Measurements from ENCODE around the gene KRTAP9-1. TPM values are rescaled to one million over a fixed set of nuclear protein-coding genes. Genes with fewer than 3 reads are reported as not detected.
A peak's percentile ranks its signal among the peaks of the same experiment; 100 is the strongest.

Gene KRTAP9-1
- total and polyA plus RNA-seq, 7 experiments from 2014 or later: not detected

DNA sequence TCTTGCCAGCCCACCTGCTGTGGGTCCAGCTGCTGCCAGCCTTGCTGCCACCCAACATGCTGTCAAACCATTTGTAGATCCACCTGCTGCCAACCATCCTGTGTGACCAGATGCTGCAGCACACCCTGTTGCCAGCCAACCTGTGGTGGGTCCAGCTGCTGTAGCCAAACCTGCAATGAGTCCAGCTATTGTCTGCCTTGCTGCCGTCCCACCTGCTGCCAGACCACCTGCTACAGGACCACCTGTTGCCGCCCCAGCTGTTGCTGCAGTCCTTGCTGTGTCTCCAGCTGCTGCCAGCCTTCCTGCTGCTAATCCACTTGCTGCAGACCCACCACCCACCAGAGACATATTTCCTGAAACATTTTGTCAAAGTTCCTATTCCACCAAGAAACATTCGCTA is 641 bp downstream of the KRTAP9-1 start:
- H3K27ac Mint-ChIP-seq: peak overlapping the region in 1 of 9 donors; percentile 37
- no peak overlapping the region for H3K4me3 ChIP-seq (ENCODE audit: low read length)
- H3K36me3 ChIP-seq (ENCODE audit: control insufficient read depth in 2 of 3, insufficient read depth in 3 of 3, low read length in 3 of 3): no peaks in the 10 kb centered on the region
- CTCF ChIA-PET: interaction anchor here (0.7 kb wide), 1 partner anchor 95 kb away, joined by 6 read pairs; no protein-coding TSS in a partner anchor
- peaks cover 0 to 3% (median 0%) of the 10 kb centered on the region in 11 donors for H3K9me3 Mint-ChIP-seq
- no peak for DNase-seq
- H3K27me3 Mint-ChIP-seq: peaks cover 0 to 17% (median 4%) of the 10 kb centered on the region in 5 donors
- no peaks in the 10 kb centered on the region for H3K27me3 ChIP-seq (ENCODE audit: control insufficient read depth in 2 of 2, insufficient read depth in 2 of 2, low read length in 2 of 2)
- ATAC-seq: no peak
- POLR2A ChIA-PET: no interaction called here
- no peaks in the 10 kb centered on the region for H3K4me1 Mint-ChIP-seq
- peaks cover 0 to 3% (median 0%) of the 10 kb centered on the region in 5 donors for H3K36me3 Mint-ChIP-seq
- H3K27ac ChIP-seq (ENCODE audit: low read depth, low read length): no peak overlapping the region
- H3K9me3 ChIP-seq (ENCODE audit: control insufficient read depth in 2 of 3, low read length in 3 of 3): no peaks in the 10 kb centered on the region
- no peaks in the 10 kb centered on the region for H3K4me1 ChIP-seq (ENCODE audit: control insufficient read depth in 2 of 2, insufficient read depth in 2 of 2, low read length in 2 of 2)
- intact Hi-C loops (cut with micrococcal nuclease): no loop called here
- H3K4me3 Mint-ChIP-seq: no peak overlapping the region

DNA sequence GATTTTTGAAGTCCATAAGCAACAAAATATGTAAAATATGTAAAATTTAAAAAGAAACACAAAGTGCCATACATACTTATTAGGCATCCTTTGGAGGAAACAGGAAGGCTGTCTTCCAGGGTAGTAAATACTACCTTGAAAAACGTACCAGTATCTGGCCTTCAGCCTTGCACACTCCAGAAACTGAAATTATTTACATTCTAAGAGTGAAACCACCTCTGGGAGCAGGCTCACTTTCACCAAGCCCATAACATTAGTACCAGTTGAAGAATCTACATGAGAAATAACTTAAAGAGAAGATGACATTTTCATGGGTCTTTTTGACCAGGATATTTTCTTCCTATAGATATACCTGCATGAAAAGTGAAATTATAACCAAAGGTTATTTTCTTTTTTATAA is 6.4 kb downstream of the KRTAP9-1 start:
- no peak overlapping the region for H3K4me3 Mint-ChIP-seq
- no peaks in the 10 kb centered on the region for H3K9me3 ChIP-seq (ENCODE audit: control insufficient read depth in 2 of 3, low read length in 3 of 3)
- ChIA-PET POLR2A (no interaction called here), CTCF (interaction anchor here (0.7 kb wide), 1 partner anchor 29 kb away, joined by 3 read pairs; no protein-coding TSS in a partner anchor)
- no peaks in the 10 kb centered on the region for H3K36me3 ChIP-seq (ENCODE audit: control insufficient read depth in 2 of 3, insufficient read depth in 3 of 3, low read length in 3 of 3)
- no peak overlapping the region for H3K27ac Mint-ChIP-seq
- no peaks in the 10 kb centered on the region for H3K27me3 ChIP-seq (ENCODE audit: control insufficient read depth in 2 of 2, insufficient read depth in 2 of 2, low read length in 2 of 2)
- H3K27ac ChIP-seq (ENCODE audit: low read depth, low read length): no peak overlapping the region
- no peak for ATAC-seq
- no peak for DNase-seq
- peaks cover 0 to 4% (median 0%) of the 10 kb centered on the region in 5 donors for H3K36me3 Mint-ChIP-seq
- no peaks in the 10 kb centered on the region for H3K4me1 ChIP-seq (ENCODE audit: control insufficient read depth in 2 of 2, insufficient read depth in 2 of 2, low read length in 2 of 2)
- peaks cover 0 to 10% (median 3%) of the 10 kb centered on the region in 11 donors for H3K9me3 Mint-ChIP-seq
- intact Hi-C loops (cut with micrococcal nuclease): no loop called here
- peaks cover 0 to 4% (median 1%) of the 10 kb centered on the region in 5 donors for H3K27me3 Mint-ChIP-seq
- no peak overlapping the region for H3K4me3 ChIP-seq (ENCODE audit: low read length)
- H3K4me1 Mint-ChIP-seq: no peaks in the 10 kb centered on the region

DNA sequence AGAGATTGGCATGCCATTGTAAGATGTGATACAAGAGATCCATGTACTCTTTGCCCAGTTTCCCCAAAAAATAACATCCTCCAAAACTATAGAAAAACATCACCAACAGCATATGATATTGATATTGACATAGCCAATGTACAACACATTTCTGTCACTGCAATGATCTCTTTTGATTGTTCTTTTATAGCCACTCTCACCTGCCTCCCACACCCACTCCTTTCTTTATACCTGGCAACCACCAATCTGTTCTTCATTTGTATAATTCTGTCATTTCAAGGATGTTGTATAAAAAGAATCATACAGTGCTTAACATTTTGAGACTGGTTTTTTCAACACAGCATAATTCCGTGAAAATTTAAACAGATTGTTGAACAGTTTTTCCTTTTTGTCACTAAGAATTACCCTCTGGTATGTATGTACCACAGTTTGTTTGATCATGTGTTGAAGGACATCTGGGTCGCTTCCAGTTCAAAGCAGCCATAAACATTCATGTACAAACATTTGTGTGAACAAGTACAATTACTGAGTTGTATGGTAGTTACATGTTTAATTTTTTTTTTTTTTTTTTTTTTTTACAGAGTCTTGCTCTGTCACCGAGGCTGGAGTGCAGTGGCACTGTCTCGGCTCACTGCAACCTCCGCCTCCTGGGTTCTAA is 9.9 kb downstream of the KRTAP9-1 start:
- ATAC-seq (no peak), DNase-seq (no peak)
- Mint-ChIP-seq H3K9me3 (peaks cover 0 to 8% (median 3%) of the 10 kb centered on the region in 11 donors), H3K27ac (peak overlapping the region in 2 of 9 donors; percentile 10 to 52), H3K4me1 (no peaks in the 10 kb centered on the region), H3K4me3 (no peak overlapping the region), H3K27me3 (peaks cover 0 to 4% (median 0%) of the 10 kb centered on the region in 5 donors), H3K36me3 (peaks cover 0 to 4% (median 0%) of the 10 kb centered on the region in 5 donors)
- no peaks in the 10 kb centered on the region for H3K4me1 ChIP-seq (ENCODE audit: control insufficient read depth in 2 of 2, insufficient read depth in 2 of 2, low read length in 2 of 2)
- ChIA-PET CTCF (no interaction called here), POLR2A (no interaction called here)
- intact Hi-C loops (cut with micrococcal nuclease): no loop called here
- no peaks in the 10 kb centered on the region for H3K9me3 ChIP-seq (ENCODE audit: control insufficient read depth in 2 of 3, low read length in 3 of 3)
- H3K27ac ChIP-seq (ENCODE audit: low read depth, low read length): no peak overlapping the region
- no peaks in the 10 kb centered on the region for H3K27me3 ChIP-seq (ENCODE audit: control insufficient read depth in 2 of 2, insufficient read depth in 2 of 2, low read length in 2 of 2)
- no peak overlapping the region for H3K4me3 ChIP-seq (ENCODE audit: low read length)
- H3K36me3 ChIP-seq (ENCODE audit: control insufficient read depth in 2 of 3, insufficient read depth in 3 of 3, low read length in 3 of 3): no peaks in the 10 kb centered on the region

DNA sequence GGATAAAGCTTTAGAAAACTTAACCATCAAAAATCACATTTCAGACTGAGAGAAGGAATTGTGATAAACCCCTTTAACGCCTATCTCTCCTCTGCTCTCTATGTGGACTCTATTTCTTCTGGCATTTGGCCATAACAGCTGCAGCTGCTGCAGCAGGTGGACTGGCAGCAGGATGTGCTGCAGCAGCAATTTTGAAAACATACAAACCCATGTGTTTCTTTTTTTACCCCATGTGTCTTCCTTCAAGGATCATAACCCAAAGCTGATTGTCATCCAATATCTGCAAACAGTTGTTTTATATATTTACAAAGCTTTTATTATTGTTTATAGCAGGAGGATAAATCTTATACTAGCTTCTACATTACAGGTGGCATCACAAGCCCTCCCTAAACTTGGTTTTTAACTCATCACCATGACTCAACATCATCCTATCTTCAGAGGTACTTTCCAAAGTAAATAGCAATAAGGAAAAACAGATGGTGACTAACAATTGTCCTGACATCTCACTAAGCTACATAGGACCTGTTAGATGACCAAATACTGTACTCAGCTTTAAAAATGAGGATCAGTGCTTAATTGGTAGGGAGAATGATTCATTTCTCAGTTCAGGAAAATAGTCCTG is 22.3 kb downstream of the KRTAP9-1 start:
- Histone ChIP-seq H3K4me3 (ENCODE audit: low read length) (no peak overlapping the region), H3K36me3 (ENCODE audit: control insufficient read depth in 2 of 3, insufficient read depth in 3 of 3, low read length in 3 of 3) (no peaks in the 10 kb centered on the region), H3K9me3 (ENCODE audit: control insufficient read depth in 2 of 3, low read length in 3 of 3) (no peaks in the 10 kb centered on the region), H3K27me3 (ENCODE audit: control insufficient read depth in 2 of 2, insufficient read depth in 2 of 2, low read length in 2 of 2) (peaks cover 0 to 5% of the 10 kb centered on the region in 2 donors), H3K27ac (ENCODE audit: low read depth, low read length) (no peak overlapping the region), H3K4me1 (ENCODE audit: control insufficient read depth in 2 of 2, insufficient read depth in 2 of 2, low read length in 2 of 2) (no peaks in the 10 kb centered on the region)
- H3K4me3 Mint-ChIP-seq: no peak overlapping the region
- ATAC-seq (no peak), DNase-seq (peak in 1 of 9 donors; percentile 1)
- CTCF ChIA-PET: interaction anchor here (1.0 kb wide), 1 partner anchor 103 kb away, joined by 3 read pairs; no protein-coding TSS in a partner anchor
- POLR2A ChIA-PET: interaction anchor here (0.8 kb wide), 1 partner anchor 95 kb away, joined by 3 read pairs; no protein-coding TSS in a partner anchor
- peaks cover 0 to 13% (median 6%) of the 10 kb centered on the region in 7 donors for H3K4me1 Mint-ChIP-seq
- peaks cover 0 to 6% (median 0%) of the 10 kb centered on the region in 11 donors for H3K9me3 Mint-ChIP-seq
- peaks cover 0 to 30% (median 12%) of the 10 kb centered on the region in 5 donors for H3K27me3 Mint-ChIP-seq
- H3K36me3 Mint-ChIP-seq: no peaks in the 10 kb centered on the region
- intact Hi-C loops (cut with micrococcal nuclease): loop anchor here in 1 of 2 donors (5.0 kb wide), 1 partner anchor 110 kb away; no protein-coding TSS in a partner anchor
- no peak overlapping the region for H3K27ac Mint-ChIP-seq

DNA sequence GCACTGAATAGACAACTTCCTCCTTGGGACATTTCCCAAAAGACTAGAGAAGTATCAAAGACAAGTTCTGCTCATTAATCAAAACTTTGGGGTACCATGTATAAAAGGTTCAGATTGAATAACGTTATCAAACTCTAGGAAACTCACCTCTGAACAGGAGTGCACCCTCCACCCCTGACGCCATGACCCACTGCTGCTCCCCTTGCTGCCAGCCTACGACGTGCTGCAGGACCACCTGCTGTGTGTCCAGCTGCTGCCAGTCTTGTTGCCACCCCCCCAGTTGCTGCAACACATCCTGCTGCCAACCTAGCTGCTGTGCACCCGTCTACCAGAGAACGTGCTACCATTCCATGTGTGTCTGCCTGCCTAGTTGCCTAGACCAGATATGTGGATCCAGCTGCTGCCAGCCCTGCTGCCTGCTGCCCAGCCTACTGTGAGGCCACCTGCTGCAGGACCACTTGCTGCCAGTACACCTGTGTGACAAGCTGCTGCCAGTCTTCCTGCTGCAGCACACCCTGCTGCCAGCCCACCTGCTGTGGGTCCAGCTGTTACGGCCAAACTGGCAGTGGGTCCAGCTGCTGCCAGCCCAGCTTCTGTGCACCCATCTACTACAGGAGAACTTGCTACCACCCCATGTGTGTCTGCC is 23.0 kb downstream of the KRTAP9-1 start:
- Mint-ChIP-seq H3K4me3 (no peak overlapping the region), H3K36me3 (no peaks in the 10 kb centered on the region), H3K27ac (peak overlapping the region in 1 of 9 donors; percentile 36), H3K27me3 (peaks cover 0 to 28% (median 15%) of the 10 kb centered on the region in 5 donors), H3K9me3 (peaks cover 0 to 6% (median 0%) of the 10 kb centered on the region in 11 donors), H3K4me1 (peaks cover 0 to 13% (median 6%) of the 10 kb centered on the region in 7 donors)
- intact Hi-C loops (cut with micrococcal nuclease): loop anchor here in 1 of 2 donors (5.0 kb wide), 1 partner anchor 110 kb away; no protein-coding TSS in a partner anchor
- Histone ChIP-seq H3K27me3 (ENCODE audit: control insufficient read depth in 2 of 2, insufficient read depth in 2 of 2, low read length in 2 of 2) (peaks cover 0 to 5% of the 10 kb centered on the region in 2 donors), H3K27ac (ENCODE audit: low read depth, low read length) (no peak overlapping the region), H3K36me3 (ENCODE audit: control insufficient read depth in 2 of 3, insufficient read depth in 3 of 3, low read length in 3 of 3) (no peaks in the 10 kb centered on the region), H3K4me1 (ENCODE audit: control insufficient read depth in 2 of 2, insufficient read depth in 2 of 2, low read length in 2 of 2) (no peaks in the 10 kb centered on the region), H3K4me3 (ENCODE audit: low read length) (no peak overlapping the region), H3K9me3 (ENCODE audit: control insufficient read depth in 2 of 3, low read length in 3 of 3) (no peaks in the 10 kb centered on the region)
- ChIA-PET CTCF (interaction anchor here (0.5 to 1.0 kb wide), 2 partner anchors 99 to 102 kb away, joined by 3 read pairs; no protein-coding TSS in a partner anchor), POLR2A (interaction anchor here (0.8 kb wide), 1 partner anchor 94 kb away, joined by 3 read pairs; no protein-coding TSS in a partner anchor)
- DNase-seq (no peak), ATAC-seq (no peak)

DNA sequence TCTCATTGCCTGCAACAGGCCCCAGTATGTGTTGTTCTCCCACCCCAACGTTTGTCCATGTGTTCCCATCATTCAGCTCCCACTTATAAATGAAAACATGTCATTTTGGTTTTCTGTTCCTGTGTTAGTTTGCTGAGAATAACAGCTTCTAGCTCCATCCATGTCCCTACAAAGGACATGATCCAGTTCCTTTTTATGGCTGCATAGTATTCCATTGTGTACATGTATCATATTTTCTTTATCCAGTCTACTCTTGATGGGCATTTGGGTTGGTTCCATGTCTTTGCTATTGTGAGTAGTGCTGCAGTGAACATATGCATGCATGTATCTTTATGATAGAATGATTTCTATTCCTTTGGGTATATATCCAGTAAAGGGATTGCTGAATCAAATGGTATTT is 26.0 kb downstream of the KRTAP9-1 start:
- peaks cover 0 to 13% (median 6%) of the 10 kb centered on the region in 7 donors for H3K4me1 Mint-ChIP-seq
- no peaks in the 10 kb centered on the region for H3K9me3 ChIP-seq (ENCODE audit: control insufficient read depth in 2 of 3, low read length in 3 of 3)
- H3K27me3 Mint-ChIP-seq: peaks cover 0 to 15% (median 5%) of the 10 kb centered on the region in 5 donors
- no peak overlapping the region for H3K4me3 Mint-ChIP-seq
- intact Hi-C loops (cut with micrococcal nuclease): no loop called here
- ChIA-PET POLR2A (interaction anchor here (0.6 kb wide), 1 partner anchor 1144 kb away, joined by 3 read pairs; no protein-coding TSS in a partner anchor), CTCF (interaction anchor here (0.6 to 1.2 kb wide), 2 partner anchors 14 to 106 kb away, joined by 3 read pairs; no protein-coding TSS in a partner anchor)
- no peak overlapping the region for H3K4me3 ChIP-seq (ENCODE audit: low read length)
- peaks cover 0 to 9% (median 0%) of the 10 kb centered on the region in 11 donors for H3K9me3 Mint-ChIP-seq
- peaks cover 0 to 4% (median 0%) of the 10 kb centered on the region in 5 donors for H3K36me3 Mint-ChIP-seq
- H3K27ac ChIP-seq (ENCODE audit: low read depth, low read length): no peak overlapping the region
- no peaks in the 10 kb centered on the region for H3K4me1 ChIP-seq (ENCODE audit: control insufficient read depth in 2 of 2, insufficient read depth in 2 of 2, low read length in 2 of 2)
- ATAC-seq (no peak), DNase-seq (no peak)
- no peaks in the 10 kb centered on the region for H3K36me3 ChIP-seq (ENCODE audit: control insufficient read depth in 2 of 3, insufficient read depth in 3 of 3, low read length in 3 of 3)
- H3K27me3 ChIP-seq (ENCODE audit: control insufficient read depth in 2 of 2, insufficient read depth in 2 of 2, low read length in 2 of 2): peaks cover 0 to 5% of the 10 kb centered on the region in 2 donors
- H3K27ac Mint-ChIP-seq: no peak overlapping the region

All from naive thymus-derived CD4-positive, alpha-beta T cell (primary cell).